T-helper 1 cell treated with Interleukin-12 subunit alpha and Interleukin-12 subunit beta and Interleukin-4 antibody, amounts not matched to agents 30 ng/mL and 1 ng/mL, for 36 hours (primary cell): ENCODE results near the gene FARP1. TPM values are rescaled to one million over a fixed set of nuclear protein-coding genes. Genes with fewer than 3 reads are reported as not detected.
"Not testable (repeated sequence)": the region's sequence is repeated elsewhere in the genome, so short reads cannot be mapped to it uniquely, and the experiment has no call there.

ENCODE experiments used
- intact Hi-C: fragments of 100-400 bp; cut with micrococcal nuclease; formaldehyde crosslinking; loops from one replicate; pipeline ENCODE4 v1.15.1; 2024
- total RNA-seq: library from RNA; stranded (reverse); gene quantifications from 2 replicates; pipeline ENCODE4 v1.2.3, GENCODE V29; 2022

FARP1 gene
- total RNA-seq, 1 donor from 2014 or later: 0.17 TPM

DNA sequence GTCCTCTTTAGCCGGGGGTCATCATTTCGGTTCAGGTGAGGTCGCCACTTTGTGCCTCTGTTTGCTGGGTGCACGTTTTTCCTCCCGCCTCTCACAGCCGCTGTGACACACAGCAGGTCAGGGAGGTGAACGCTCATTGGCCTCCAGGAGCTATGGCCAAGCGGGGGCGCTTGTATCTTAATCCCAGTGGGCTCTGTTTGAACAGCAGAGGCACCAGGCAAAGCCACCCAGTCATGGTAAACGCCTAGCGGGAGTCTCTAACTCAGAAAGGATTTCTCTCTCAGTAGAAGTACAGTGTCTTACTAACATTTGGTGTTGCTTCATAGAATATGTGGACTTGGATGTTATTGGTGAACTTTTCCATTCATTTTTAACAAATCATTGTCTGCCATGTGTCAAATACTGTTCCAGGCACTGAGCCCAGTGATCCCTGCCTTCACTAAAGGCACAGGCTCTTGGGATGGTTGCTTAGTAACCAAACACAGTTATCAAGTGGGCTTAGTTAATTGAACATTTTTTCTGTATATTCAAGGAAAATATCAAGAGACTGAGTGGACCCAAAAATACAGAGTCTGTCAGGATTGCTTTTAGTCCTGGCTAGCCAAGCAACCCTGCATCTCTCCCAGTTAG lies 247.3 kb downstream of the FARP1 start:
- intact Hi-C loops: no loop called here

DNA sequence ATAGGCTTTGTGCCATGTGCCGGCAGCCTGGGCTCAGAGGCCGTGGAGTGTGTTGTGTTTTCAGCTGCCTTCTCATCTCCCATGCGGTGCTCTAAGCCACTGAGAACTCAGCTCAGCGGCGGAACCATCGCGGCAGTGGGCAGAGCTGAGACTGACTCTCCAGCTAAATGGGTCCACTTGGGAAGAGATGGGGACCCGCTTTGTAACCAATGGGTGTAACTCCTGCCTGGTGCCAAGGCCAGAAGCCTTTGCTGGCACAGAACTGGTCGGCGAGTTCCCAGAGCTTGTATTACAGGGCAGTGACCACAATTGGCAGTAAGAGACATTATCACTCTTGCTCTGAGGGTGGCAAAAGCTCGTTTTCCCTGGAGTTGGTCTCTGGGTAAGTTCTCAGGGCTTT lies 251.0 kb downstream of the FARP1 start:
- intact Hi-C loops: no loop called here

GRCh38 chr13:98394820-98395510 lies 252.1 kb downstream of the FARP1 start:
- intact Hi-C loops: no loop called here

DNA sequence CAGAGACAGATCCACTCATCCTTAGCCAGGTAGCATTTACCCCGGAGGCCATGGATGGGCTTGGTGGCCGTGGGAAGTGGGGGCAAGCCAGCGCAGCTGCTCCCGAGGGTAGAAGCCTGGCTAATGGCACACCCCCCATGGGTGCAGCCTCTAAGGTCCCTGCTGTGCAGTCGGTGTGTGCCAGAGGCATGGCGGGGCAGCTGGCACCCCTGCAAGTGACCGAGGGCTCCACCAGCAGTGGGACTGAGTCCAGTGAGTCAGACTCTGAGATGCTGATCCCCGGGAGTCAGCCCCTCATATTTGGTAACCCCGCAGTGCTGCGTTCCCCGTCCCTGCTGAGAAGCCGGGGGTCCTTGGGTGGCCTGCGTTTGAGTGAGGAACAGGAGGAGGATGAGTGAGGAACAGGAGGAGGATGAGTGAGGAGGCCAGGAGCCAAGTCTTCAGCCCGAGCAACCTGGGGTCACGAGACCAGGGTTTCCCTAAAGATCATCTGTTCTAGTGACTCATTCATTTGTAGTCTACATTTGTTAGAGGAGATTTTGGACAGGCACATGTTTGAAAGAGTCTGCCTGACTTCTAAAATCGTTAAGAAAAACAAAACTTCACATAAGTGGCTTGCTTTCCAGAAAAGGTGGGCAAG lies 253.3 kb downstream of the FARP1 start:
- intact Hi-C loops: no loop called here

DNA sequence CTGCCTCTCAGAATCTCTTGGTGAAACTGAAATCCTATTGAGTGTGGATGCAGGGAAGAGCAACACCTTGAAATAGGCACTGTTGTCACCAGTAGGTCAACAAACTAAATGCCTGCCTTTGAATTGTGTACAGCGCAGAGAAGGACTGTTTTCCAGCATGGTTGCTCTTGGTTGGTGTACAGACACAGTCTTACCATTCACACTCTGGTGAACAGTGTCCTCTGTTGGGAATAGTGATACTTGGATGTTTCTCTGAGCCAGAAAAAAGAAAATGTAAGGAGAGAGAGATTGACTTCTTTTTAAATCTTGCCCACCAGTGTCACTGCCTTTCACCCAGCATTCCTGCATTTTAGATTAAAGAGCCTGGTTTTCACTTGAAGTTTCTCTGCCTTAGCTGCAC lies 254.3 kb downstream of the FARP1 start:
- intact Hi-C loops: no loop called here

GRCh38 chr13:98397861-98398260 lies 255.0 kb downstream of the FARP1 start:
- intact Hi-C loops: no loop called here

DNA sequence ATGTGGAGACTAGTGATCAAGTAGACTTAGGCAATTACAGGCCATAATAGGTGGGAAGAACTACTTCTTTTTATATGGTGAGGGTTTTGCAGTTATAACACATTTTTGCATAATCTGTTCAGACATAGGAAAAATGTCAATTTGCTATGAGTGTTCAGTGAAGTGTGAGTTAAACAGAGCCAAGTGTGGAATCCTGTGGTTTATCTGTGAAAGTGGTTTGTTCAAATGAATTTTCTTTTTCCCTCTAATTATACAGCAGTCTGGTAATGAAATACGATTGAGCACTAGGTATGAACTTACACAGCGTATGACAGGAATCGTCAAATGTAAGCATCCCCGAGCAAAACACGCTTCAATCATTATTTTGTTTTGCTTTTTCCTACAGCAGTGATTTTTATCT lies 255.7 kb downstream of the FARP1 start:
- intact Hi-C loops: no loop called here

- intact Hi-C loops: loop anchor here (2.0 kb wide), 1 partner anchor 21 kb away; no protein-coding TSS in a partner anchor
Observed at GRCh38 chr13:98399756-98400155, 256.9 kb downstream of the FARP1 start.

- intact Hi-C loops: loop anchor here (2.0 kb wide), 1 partner anchor 19 kb away; no protein-coding TSS in a partner anchor
Observed at GRCh38 chr13:98401934-98402333, 259.0 kb downstream of the FARP1 start.

GRCh38 chr13:98403076-98403475 lies 260.2 kb downstream of the FARP1 start:
- intact Hi-C loops: no loop called here

- intact Hi-C loops: no loop called here
Observed at GRCh38 chr13:98405107-98405571, 262.2 kb downstream of the FARP1 start.

GRCh38 chr13:98405690-98406344 lies 262.9 kb downstream of the FARP1 start:
- intact Hi-C loops: no loop called here

- intact Hi-C loops: no loop called here
Observed at GRCh38 chr13:98406427-98406826, 263.5 kb downstream of the FARP1 start.

GRCh38 chr13:98406971-98407370 lies 264.1 kb downstream of the FARP1 start:
- intact Hi-C loops: no loop called here

- intact Hi-C loops: no loop called here
Observed at GRCh38 chr13:98407575-98407974, 264.7 kb downstream of the FARP1 start.

- intact Hi-C loops: no loop called here
Observed at GRCh38 chr13:98409281-98409680, 266.4 kb downstream of the FARP1 start.

DNA sequence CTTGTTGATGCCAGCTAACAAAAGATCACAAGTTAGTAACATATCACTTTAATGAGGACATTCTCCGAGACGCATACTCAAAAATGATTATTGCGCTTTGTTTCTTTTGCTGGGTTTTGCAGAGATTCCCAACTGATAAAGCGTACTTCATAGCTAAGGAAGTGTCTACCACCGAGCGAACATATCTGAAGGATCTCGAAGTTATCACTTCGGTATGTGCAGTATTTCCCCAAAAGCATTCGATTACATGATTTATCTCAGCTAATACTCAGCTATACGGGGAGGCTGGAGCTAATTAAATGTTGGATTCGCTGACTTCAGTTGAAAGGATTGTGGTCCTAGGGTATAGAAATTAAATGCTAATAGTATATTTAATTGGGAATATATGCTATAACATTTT lies 267.7 kb downstream of the FARP1 start:
- intact Hi-C loops: no loop called here

- intact Hi-C loops: no loop called here
Observed at GRCh38 chr13:98411013-98411412, 268.1 kb downstream of the FARP1 start.

DNA sequence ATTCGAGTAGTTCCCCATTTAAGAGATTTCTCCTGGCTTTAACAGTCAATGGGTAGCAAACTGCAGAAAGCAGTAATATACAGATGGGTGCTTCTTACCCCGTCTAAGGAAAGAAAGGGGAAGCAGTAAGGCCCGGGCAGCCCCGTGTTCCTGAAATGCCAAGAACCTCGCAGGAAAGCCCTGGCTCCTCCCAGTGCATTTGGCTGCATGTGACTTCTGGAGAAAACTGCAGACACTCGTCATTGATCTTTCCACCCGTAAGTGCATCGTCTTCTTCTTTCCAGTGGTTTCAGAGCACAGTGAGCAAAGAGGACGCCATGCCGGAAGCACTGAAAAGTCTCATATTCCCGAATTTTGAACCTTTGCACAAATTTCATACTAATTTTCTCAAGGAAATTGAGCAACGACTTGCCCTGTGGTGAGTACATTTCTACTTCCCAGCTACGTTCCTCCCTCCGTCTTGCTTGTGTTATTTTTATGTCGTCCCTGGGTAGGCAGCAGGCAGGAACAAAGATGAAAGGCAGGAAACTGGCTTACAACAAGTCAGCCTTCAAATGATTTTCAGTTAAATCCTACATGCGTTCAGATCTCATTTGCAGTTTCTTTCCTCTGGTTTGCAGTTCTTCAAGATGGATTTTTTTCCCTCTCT lies 268.8 kb downstream of the FARP1 start:
- intact Hi-C loops: no loop called here

GRCh38 chr13:98413278-98413677 lies 270.4 kb downstream of the FARP1 start:
- intact Hi-C loops: not testable (repeated sequence)

DNA sequence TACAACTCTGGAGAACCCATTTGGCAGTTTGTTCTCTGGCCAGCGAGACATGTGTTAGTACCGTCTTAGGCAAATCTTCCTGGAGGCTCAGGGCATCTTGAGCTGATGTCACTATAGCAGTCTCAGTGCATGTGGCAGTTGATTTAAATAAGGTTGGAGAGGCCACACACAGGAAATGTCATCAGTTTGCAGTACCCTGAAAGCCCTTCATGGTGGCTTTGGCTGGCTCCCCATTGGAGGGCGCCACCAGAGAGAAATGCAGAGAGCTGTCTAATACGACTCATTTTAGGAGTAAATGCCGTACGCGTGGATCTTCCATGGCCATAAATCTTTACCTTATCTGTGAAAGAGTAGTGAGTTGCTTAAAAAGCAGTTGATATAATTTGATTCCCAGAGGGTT lies 270.9 kb downstream of the FARP1 start:
- intact Hi-C loops: no loop called here
